Upper lobe of right lung (tissue), 1 donor: ENCODE data around the gene CHKB. TPM values are rescaled to one million over a fixed set of nuclear protein-coding genes. Genes with fewer than 3 reads are reported as not detected.

Experiments
- ATAC-seq: fragments of 200-7000 bp; cut with Tn5 transposase; one replicate; pipeline ENCODE4 v1.9.1; 2020; ENCODE audit warnings: mild to moderate bottlenecking, moderate library complexity
- DNase-seq: peaks from one replicate; pipeline ENCODE4 v3.0.0-alpha.2; 2020
- H3K27ac ChIP-seq: fragments of 200-600 bp; one replicate; pipeline ENCODE4 v1.8.0; 2022
- H3K27me3 ChIP-seq: fragments of 200-600 bp; one replicate; pipeline ENCODE4 v1.8.0; 2022; ENCODE audit warnings: mild to moderate bottlenecking
- H3K36me3 ChIP-seq: fragments of 200-600 bp; one replicate; pipeline ENCODE4 v1.8.0; 2022
- H3K4me1 ChIP-seq: fragments of 200-600 bp; one replicate; pipeline ENCODE4 v1.8.0; 2022
- H3K4me3 ChIP-seq: fragments of 200-600 bp; one replicate; pipeline ENCODE4 v1.8.0; 2022; ENCODE audit warnings: mild to moderate bottlenecking
- H3K9me3 ChIP-seq: fragments of 200-600 bp; one replicate; pipeline ENCODE4 v1.8.0; 2022
- CTCF ChIP-seq: fragments of 200-600 bp; IDR thresholded peaks from one replicate; pipeline ENCODE4 v1.8.0; 2022; ENCODE audit warnings: antibody characterized with exemption
- intact Hi-C: fragments of 100-400 bp; cut with DNase I; formaldehyde crosslinking; loops from one replicate; pipeline ENCODE4 v1.11.0; 2022
- total RNA-seq: library from RNA; stranded (reverse); fragmentation: NEBNext Ultra II Directional; extraction: Animal tissue kit (Norgen Biotek cat#: 25700); gene quantifications from one replicate; pipeline ENCODE4 v1.2.1, GENCODE V29; 2021
- donor health status: DM: no; HTN: yes; CAD: no; lungs with severe emphysema.

The CHKB gene
- total RNA-seq, 1 donor from 2014 or later: 66.7 TPM

GRCh38 chr22:50576070-50576469 is 6.6 kb downstream of the CHKB start:
- Histone ChIP-seq H3K4me3 (no peak overlapping the region), H3K27ac (no peak overlapping the region), H3K36me3 (no peaks in the 10 kb centered on the region), H3K9me3 (no peaks in the 10 kb centered on the region), H3K4me1 (peaks cover 15% of the 10 kb centered on the region), H3K27me3 (no peaks in the 10 kb centered on the region)
- no peak for ATAC-seq
- intact Hi-C loops: no loop called here
- no peak for DNase-seq
- peak; percentile 30 for TF ChIP-seq CTCF

- Histone ChIP-seq H3K4me3 (no peak overlapping the region), H3K36me3 (no peaks in the 10 kb centered on the region), H3K27me3 (no peaks in the 10 kb centered on the region), H3K27ac (no peak overlapping the region), H3K4me1 (peaks cover 14% of the 10 kb centered on the region), H3K9me3 (no peaks in the 10 kb centered on the region)
- no peak for ATAC-seq
- no peak for TF ChIP-seq CTCF
- intact Hi-C loops: no loop called here
- no peak for DNase-seq
Measured at GRCh38 chr22:50575426-50575941, 7.2 kb downstream of the CHKB start.

- TF ChIP-seq CTCF: no peak
- intact Hi-C loops: no loop called here
- ATAC-seq (no peak), DNase-seq (no peak)
- no peaks in the 10 kb centered on the region for H3K27me3 ChIP-seq
- H3K4me3 ChIP-seq: no peak overlapping the region
- H3K27ac ChIP-seq: no peak overlapping the region
- no peaks in the 10 kb centered on the region for H3K36me3 ChIP-seq
- H3K9me3 ChIP-seq: no peaks in the 10 kb centered on the region
- H3K4me1 ChIP-seq: peaks cover 14% of the 10 kb centered on the region
Measured at GRCh38 chr22:50574383-50574755, 8.3 kb downstream of the CHKB start.

- Histone ChIP-seq H3K27ac (no peak overlapping the region), H3K9me3 (no peaks in the 10 kb centered on the region), H3K4me1 (peaks cover 11% of the 10 kb centered on the region), H3K4me3 (no peak overlapping the region), H3K27me3 (no peaks in the 10 kb centered on the region), H3K36me3 (no peaks in the 10 kb centered on the region)
- DNase-seq: no peak
- ATAC-seq: no peak
- intact Hi-C loops: no loop called here
- TF ChIP-seq CTCF: no peak
Measured at GRCh38 chr22:50573491-50574382, 8.9 kb downstream of the CHKB start.

GRCh38 chr22:50572965-50573364 is 9.7 kb downstream of the CHKB start:
- H3K27me3 ChIP-seq: no peaks in the 10 kb centered on the region
- peaks cover 4% of the 10 kb centered on the region for H3K4me1 ChIP-seq
- intact Hi-C loops: no loop called here
- ATAC-seq (no peak), DNase-seq (no peak)
- no peaks in the 10 kb centered on the region for H3K9me3 ChIP-seq
- no peak overlapping the region for H3K27ac ChIP-seq
- H3K36me3 ChIP-seq: no peaks in the 10 kb centered on the region
- no peak for TF ChIP-seq CTCF
- no peak overlapping the region for H3K4me3 ChIP-seq
